Loucy (cell line): ENCODE data around the gene XRCC5.

Experiments
- EZH2phosphoT487 ChIP-seq: fragments of 200-600 bp; IDR thresholded peaks from 2 replicates; pipeline ENCODE4 v1.6.1; 2018; ENCODE audit warnings: antibody characterized with exemption, mild to moderate bottlenecking, moderate library complexity, borderline replicate concordance
- TF ChIP-seq, protein P1 (sequence below): fragments of 200-600 bp; sonication (generic); conservative IDR thresholded peaks from 2 replicates; pipeline ENCODE4 v1.5.1; 2014; ENCODE audit warnings: mild to moderate bottlenecking, antibody characterized with exemption, low read length

DNA sequence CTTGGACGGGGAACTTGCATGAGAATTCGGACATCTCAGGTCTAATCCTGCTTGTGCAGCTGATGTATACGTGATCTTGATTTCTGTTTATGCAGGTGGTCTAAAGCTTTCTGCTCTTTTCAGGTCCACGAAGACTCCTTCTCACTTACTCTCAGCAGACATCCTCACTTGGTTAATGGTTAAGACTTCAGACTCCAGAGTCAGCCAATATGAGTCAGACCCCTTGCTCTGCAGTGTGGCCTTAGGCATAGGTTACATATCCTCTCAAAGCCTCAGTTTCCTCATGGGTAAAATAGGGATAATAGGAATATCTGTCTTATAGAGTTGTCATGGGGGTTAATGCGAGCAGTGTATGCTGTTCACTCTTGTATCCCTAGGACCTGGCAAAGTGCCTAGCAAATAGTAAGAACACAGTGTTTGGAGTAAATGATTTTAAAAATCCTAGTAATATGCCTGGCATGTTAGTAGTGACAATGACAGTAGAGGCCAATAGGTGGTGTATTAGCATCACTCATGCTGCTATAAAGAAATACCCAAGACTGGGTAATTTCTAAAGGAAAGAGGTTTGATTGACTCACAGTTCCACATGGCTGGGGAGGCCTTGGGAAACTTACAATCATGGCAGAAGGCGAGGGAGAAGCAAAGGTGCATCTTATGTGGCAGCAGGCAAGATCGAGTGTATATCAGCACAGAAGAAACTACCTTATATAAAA lies 42.3 kb downstream of the XRCC5 start:
- TF ChIP-seq, protein P1, sequence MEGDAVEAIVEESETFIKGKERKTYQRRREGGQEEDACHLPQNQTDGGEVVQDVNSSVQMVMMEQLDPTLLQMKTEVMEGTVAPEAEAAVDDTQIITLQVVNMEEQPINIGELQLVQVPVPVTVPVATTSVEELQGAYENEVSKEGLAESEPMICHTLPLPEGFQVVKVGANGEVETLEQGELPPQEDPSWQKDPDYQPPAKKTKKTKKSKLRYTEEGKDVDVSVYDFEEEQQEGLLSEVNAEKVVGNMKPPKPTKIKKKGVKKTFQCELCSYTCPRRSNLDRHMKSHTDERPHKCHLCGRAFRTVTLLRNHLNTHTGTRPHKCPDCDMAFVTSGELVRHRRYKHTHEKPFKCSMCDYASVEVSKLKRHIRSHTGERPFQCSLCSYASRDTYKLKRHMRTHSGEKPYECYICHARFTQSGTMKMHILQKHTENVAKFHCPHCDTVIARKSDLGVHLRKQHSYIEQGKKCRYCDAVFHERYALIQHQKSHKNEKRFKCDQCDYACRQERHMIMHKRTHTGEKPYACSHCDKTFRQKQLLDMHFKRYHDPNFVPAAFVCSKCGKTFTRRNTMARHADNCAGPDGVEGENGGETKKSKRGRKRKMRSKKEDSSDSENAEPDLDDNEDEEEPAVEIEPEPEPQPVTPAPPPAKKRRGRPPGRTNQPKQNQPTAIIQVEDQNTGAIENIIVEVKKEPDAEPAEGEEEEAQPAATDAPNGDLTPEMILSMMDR, result peak; percentile 58
- no peak for TF ChIP-seq EZH2phosphoT487
